ENCODE data around the gene ORAI3. TPM values are rescaled to one million over a fixed set of nuclear protein-coding genes. Genes with fewer than 3 reads are reported as not detected.

The ORAI3 gene
- total and polyA plus RNA-seq, 2 of the 13 experiments (the other 11 are each of a cell fraction or from before 2014, with no cell fraction given) = 11.4 to 32.0 TPM

DNA sequence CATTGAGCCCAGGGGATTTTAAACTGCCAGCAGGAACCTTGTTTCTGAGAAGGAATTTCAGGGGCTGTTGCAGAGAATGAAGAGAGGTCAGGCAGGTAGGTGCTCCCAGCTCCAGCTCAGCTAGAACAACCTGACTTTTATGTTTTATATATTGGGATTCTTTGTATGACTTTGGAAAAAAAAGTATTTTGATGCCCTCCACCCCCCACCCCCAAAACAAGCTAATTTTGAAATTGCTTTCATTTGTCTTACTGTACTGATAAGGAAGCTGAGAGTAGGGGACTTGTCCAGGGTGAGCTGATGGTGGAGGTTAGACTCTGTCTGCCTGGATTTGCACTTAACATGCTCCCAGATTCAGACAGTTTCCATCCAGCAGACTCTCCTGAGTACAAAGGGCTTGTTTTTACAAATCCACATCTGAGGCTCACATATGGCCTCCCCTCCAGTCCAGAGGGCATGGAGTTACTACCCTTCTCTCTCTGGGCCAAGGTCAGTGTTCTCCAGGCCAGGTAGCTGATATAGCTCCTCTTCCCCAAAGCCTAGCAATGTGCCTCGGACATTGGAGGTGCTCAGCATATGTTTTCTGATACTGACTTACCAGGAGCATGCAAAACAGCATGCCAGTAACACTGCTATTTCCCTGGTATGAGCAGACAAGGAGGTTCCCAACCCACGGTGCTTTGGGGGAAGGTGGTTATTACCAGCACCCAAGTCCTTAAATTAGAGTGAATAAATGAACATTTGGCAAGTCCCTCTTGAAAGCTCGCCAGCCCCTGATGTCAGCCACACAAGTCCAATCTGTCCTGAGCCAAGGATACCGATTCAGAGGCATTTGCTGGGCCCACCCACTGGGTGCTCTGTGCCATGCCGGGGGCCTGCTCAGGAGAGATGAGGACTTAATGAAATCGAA is 50.2 kb downstream of the ORAI3 start (continued):
- TF ChIP-seq, protein P1, sequence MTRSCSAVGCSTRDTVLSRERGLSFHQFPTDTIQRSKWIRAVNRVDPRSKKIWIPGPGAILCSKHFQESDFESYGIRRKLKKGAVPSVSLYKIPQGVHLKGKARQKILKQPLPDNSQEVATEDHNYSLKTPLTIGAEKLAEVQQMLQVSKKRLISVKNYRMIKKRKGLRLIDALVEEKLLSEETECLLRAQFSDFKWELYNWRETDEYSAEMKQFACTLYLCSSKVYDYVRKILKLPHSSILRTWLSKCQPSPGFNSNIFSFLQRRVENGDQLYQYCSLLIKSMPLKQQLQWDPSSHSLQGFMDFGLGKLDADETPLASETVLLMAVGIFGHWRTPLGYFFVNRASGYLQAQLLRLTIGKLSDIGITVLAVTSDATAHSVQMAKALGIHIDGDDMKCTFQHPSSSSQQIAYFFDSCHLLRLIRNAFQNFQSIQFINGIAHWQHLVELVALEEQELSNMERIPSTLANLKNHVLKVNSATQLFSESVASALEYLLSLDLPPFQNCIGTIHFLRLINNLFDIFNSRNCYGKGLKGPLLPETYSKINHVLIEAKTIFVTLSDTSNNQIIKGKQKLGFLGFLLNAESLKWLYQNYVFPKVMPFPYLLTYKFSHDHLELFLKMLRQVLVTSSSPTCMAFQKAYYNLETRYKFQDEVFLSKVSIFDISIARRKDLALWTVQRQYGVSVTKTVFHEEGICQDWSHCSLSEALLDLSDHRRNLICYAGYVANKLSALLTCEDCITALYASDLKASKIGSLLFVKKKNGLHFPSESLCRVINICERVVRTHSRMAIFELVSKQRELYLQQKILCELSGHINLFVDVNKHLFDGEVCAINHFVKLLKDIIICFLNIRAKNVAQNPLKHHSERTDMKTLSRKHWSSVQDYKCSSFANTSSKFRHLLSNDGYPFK (CRISPR knock-in tag; IDR thresholded peaks at IDR 0.05; ENCODE audit: borderline replicate concordance) = no peak
- TF ChIP-seq, protein P2, sequence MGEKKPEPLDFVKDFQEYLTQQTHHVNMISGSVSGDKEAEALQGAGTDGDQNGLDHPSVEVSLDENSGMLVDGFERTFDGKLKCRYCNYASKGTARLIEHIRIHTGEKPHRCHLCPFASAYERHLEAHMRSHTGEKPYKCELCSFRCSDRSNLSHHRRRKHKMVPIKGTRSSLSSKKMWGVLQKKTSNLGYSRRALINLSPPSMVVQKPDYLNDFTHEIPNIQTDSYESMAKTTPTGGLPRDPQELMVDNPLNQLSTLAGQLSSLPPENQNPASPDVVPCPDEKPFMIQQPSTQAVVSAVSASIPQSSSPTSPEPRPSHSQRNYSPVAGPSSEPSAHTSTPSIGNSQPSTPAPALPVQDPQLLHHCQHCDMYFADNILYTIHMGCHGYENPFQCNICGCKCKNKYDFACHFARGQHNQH (CRISPR knock-in tag; IDR thresholded peaks at IDR 0.05) = peak; percentile 59; the same call in 1 of the 2 replicates
- TF ChIP-seq ZNF556 (CRISPR knock-in tag; IDR thresholded peaks at IDR 0.05; ENCODE audit: borderline replicate concordance) (peak; percentile 53; the same call in 1 of the 2 replicates), ZNF253 (CRISPR knock-in tag; IDR thresholded peaks at IDR 0.05; ENCODE audit: borderline replicate concordance) (no peak), ZNF235 (CRISPR knock-in tag; IDR thresholded peaks at IDR 0.05; ENCODE audit: borderline replicate concordance) (0 out of 2 replicates have a peak, but pooled peaks have one; percentile 80), ZNF564 (CRISPR knock-in tag; IDR thresholded peaks at IDR 0.05) (no peak), NR2F2 (IDR thresholded peaks at IDR 0.05; ENCODE audit: borderline replicate concordance, low read depth) (peak; percentile 81), NR1H2 (CRISPR knock-in tag; IDR thresholded peaks at IDR 0.05; ENCODE audit: borderline replicate concordance, low read depth) (no peak), SUZ12 (IDR thresholded peaks at IDR 0.05; ENCODE audit: low read depth, low read length) (no peak), BORCS8-MEF2B (CRISPR knock-in tag; IDR thresholded peaks at IDR 0.05) (peak; percentile 63; the same call in 1 of the 2 replicates), ZNF737 (CRISPR knock-in tag; IDR thresholded peaks at IDR 0.05; ENCODE audit: borderline replicate concordance) (peak; percentile 92; the same call in 1 of the 2 replicates), ZNF224 (CRISPR knock-in tag; IDR thresholded peaks at IDR 0.05) (no peak), RCOR2 (CRISPR knock-in tag; IDR thresholded peaks at IDR 0.05) (peak; percentile 32; the same call in 1 of the 2 replicates), MAZ (IDR thresholded peaks at IDR 0.05; ENCODE audit: borderline replicate concordance, low read depth, low read length) (no peak), MAZ (CRISPR knock-in tag; IDR thresholded peaks at IDR 0.05; ENCODE audit: low read depth) (peak; percentile 46; the same call in 1 of the 2 replicates)
- TF ChIP-seq, protein P3, sequence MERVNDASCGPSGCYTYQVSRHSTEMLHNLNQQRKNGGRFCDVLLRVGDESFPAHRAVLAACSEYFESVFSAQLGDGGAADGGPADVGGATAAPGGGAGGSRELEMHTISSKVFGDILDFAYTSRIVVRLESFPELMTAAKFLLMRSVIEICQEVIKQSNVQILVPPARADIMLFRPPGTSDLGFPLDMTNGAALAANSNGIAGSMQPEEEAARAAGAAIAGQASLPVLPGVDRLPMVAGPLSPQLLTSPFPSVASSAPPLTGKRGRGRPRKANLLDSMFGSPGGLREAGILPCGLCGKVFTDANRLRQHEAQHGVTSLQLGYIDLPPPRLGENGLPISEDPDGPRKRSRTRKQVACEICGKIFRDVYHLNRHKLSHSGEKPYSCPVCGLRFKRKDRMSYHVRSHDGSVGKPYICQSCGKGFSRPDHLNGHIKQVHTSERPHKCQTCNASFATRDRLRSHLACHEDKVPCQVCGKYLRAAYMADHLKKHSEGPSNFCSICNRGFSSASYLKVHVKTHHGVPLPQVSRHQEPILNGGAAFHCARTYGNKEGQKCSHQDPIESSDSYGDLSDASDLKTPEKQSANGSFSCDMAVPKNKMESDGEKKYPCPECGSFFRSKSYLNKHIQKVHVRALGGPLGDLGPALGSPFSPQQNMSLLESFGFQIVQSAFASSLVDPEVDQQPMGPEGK (CRISPR knock-in tag; IDR thresholded peaks at IDR 0.05) = peak; percentile 41
- TF ChIP-seq, protein P4, sequence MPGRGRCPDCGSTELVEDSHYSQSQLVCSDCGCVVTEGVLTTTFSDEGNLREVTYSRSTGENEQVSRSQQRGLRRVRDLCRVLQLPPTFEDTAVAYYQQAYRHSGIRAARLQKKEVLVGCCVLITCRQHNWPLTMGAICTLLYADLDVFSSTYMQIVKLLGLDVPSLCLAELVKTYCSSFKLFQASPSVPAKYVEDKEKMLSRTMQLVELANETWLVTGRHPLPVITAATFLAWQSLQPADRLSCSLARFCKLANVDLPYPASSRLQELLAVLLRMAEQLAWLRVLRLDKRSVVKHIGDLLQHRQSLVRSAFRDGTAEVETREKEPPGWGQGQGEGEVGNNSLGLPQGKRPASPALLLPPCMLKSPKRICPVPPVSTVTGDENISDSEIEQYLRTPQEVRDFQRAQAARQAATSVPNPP (CRISPR knock-in tag; IDR thresholded peaks at IDR 0.05) = no peak
- TF ChIP-seq, protein P5, sequence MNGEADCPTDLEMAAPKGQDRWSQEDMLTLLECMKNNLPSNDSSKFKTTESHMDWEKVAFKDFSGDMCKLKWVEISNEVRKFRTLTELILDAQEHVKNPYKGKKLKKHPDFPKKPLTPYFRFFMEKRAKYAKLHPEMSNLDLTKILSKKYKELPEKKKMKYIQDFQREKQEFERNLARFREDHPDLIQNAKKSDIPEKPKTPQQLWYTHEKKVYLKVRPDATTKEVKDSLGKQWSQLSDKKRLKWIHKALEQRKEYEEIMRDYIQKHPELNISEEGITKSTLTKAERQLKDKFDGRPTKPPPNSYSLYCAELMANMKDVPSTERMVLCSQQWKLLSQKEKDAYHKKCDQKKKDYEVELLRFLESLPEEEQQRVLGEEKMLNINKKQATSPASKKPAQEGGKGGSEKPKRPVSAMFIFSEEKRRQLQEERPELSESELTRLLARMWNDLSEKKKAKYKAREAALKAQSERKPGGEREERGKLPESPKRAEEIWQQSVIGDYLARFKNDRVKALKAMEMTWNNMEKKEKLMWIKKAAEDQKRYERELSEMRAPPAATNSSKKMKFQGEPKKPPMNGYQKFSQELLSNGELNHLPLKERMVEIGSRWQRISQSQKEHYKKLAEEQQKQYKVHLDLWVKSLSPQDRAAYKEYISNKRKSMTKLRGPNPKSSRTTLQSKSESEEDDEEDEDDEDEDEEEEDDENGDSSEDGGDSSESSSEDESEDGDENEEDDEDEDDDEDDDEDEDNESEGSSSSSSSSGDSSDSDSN (CRISPR knock-in tag; IDR thresholded peaks at IDR 0.05) = peak; percentile 66
